GM12801 (cell line): Measurements from ENCODE around the gene RAP1GAP2.

Experiments used
- TF ChIP-seq, protein P1 (sequence below): IDR thresholded peaks from one replicate; pipeline ENCODE4 v1.5.1; 2011; ENCODE audit warnings: control low read depth; ENCODE audit not compliant: insufficient read length; ENCODE audit errors: extremely low read depth

Gene RAP1GAP2

DNA sequence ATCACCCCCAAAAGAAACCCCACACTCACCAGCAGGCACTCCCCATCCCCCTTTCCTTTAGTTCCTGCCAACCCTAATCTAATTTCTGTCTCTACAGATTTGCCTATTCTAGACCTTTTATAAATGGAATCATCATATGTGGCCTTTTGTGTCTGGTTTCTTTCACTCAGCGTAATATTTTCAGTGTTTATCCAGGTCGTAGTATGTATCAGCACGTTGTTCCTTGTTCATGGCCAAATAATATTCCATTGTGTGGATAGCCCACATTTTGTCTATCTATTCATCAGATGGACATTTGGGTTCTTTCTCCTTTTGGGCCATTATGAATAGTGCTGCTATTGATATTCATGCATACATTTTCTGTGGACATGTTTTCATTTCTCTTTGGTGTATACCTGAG, 193.6 kb downstream of the RAP1GAP2 start:
- TF ChIP-seq, protein P1, sequence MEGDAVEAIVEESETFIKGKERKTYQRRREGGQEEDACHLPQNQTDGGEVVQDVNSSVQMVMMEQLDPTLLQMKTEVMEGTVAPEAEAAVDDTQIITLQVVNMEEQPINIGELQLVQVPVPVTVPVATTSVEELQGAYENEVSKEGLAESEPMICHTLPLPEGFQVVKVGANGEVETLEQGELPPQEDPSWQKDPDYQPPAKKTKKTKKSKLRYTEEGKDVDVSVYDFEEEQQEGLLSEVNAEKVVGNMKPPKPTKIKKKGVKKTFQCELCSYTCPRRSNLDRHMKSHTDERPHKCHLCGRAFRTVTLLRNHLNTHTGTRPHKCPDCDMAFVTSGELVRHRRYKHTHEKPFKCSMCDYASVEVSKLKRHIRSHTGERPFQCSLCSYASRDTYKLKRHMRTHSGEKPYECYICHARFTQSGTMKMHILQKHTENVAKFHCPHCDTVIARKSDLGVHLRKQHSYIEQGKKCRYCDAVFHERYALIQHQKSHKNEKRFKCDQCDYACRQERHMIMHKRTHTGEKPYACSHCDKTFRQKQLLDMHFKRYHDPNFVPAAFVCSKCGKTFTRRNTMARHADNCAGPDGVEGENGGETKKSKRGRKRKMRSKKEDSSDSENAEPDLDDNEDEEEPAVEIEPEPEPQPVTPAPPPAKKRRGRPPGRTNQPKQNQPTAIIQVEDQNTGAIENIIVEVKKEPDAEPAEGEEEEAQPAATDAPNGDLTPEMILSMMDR, result no peak

DNA sequence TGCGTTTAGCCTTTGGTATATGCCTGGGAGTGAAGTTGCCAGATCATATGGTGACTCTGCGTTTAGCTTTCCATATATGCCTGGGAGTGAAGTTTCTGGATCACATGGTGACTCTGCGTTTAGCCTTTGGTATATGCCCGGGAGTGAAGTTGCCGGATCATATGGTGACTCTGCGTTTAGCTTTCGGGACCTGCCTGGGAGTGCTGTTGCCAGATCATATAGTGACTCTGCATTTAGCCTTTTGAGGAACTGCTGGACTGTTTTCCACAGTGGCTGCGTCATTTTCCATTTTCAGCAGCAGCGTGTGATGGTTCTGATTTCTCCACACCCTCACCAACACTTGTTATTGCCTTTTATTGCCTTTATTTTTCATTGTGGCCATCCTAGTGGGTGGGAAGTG, 194.2 kb downstream of the RAP1GAP2 start:
- TF ChIP-seq, protein P1, result no peak

DNA sequence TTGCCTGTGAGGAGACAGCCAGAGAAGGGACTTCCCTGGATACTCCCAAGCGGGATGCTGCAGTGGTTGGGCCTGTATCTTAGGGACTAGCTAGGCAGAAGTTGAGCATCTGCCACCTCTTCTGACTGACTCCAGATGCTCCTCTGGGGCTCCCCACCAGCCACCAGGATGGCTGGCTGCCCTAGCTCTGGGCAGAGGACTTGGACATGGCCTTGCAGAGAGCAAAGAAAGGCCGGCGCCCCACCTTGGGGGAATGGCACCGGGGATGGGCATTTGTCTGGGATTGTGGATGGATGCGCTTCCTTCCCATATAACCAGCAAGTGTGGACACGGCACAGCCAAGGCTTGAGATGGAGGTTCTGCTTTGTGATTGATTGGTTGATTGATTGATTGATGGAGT, 198.2 kb downstream of the RAP1GAP2 start:
- TF ChIP-seq, protein P1, result no peak

DNA sequence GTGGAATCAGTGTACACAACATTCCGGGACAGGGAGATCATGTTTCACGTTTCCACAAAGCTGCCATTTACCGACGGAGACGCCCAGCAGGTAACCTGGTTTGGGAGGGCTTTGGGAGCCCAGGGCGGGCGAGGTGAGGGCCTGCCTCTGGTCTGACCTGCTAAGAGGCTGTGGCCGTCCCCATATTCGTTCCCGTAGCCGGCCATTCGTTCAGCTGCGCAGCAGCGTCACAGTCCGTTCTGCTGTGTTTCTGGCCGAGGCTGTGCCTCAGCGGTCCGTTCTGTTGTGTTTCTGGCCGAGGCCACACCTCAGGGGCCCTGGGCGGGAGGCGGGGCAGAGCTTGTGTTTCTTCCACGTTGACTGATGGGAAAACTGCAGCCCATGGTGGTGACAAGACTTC, 199.1 kb downstream of the RAP1GAP2 start:
- TF ChIP-seq, protein P1, result no peak

DNA sequence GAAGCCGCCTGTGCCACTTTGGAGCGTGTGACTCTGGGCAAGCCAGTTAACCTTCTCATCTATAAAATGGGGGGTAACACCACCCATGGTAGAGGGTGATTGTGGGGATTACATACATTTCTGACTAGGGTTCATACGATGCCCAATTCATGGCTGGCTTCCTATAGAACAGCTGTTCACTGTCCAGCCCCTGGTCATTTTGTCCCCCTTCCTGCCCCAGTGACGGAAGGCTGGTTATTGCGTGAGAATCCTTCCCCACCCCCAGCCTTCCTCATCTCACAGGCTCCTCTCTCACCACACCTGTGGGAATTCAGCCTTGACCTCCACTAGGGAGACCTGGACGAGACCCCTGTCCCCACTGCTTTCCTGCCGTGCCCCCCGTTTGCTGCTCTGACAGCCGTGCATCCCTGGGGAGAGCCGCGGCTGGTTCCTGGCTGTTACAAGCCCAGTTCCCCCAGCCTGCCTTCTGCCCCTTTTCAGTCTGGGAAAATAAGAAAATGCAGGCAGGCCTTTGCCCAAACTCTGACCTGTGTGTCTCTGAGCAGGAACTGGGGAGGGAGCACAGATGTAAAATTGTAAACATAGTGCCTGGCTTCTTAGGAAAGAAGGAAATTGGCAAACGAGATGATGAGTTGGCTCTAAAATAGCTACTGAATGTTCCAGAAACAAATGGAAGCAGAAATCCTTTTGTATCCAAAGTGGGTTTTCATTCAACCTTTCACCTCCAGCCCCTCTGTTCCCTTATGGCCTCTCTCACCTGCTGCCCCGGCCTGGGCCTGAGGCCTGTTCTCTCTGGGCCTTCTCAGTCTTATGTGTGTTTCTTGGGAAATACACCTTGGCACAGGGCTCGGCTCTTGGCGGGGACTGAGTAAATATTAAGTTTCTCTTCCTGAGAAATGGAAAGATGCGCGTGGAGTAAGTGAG, 199.9 kb downstream of the RAP1GAP2 start:
- TF ChIP-seq, protein P1, result no peak

DNA sequence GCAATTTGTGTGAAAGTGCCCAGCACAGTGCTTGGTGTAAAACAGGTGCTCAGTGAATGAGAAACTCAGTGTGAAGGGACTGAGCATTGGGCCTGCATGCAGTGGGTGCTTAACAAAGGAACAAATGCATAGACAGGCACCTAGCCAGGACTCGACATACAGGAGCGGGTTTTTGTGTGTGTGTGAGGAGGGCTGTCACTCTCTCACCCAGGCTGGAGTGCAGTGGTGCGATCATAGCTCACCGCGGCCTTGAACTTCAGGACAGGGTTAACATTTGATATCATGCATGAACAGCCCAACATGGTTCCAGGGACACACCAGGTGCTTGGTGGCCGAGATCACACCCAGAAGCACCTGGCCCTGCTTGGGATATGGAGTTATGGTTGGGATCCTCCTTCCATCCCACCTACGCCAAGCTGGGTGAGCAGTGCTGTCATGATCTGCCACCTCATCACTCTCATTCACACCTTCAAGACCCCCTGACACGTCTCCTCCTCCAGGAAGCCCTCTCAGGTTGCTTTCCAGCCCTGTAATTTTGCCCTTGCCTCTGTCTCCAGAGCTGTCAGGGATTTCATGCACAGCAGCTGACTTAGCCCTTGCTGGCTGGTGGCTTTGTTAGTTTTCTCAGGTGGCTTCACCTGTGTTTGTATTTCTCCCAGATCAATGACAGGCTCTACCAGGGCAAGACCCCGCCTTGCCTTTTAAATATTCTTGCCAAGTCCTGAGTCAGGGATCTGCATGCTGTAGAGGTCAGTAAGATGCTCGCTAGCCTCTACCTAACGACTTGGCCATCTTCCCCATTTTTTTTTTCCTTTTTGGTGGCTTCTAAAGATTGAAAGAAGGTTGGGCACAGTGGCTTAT, 200.8 kb downstream of the RAP1GAP2 start:
- TF ChIP-seq, protein P1, result no peak
